ENCODE measurements around the gene DCHS1. TPM values are rescaled to one million over a fixed set of nuclear protein-coding genes. Genes with fewer than 3 reads are reported as not detected.

The DCHS1 gene
- total and polyA plus RNA-seq, 9 of the 15 experiments (the other 6 are each of a cell fraction or from before 2014, with no cell fraction given), result 0.04 to 0.49 (median 0.14) TPM; not detected in 2

DNA sequence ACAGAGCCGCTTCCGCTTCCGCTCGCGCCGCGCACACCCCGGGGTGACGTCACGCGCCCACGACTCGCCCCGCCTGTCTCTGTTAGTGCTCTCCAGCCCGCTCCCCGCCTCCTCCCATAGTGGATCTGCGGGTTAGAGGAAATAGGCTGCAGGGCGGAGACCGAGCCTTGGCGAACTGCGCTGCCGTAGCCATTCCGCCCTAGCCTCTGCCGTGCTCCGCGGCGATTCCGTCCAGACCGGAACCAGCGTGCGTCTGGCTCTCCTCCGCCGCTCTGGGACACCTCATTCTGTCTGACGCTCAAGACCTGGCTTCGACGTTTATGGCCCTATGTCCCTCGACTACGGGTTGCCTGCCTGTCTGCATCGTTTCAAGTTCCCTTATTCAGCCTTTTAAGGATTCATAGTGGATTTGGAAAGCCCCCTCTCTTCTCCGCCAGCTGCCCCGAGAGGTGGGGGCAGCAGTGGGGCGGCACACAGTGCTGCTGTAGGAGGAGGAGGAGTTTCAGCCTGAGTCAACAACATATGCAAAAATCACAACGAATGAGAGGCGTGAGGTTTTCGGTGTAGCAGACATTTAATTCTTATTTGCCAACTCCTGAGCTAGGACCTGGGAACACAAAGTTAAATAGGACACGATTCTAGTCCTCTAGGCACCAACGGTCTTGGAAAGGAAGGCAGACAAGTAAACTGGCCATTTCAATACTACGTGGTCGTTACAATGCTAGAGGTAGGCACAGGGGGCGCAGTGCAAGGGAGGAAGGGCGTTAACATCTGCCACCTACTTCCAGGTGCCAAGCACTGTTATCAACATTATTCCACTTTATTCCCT lies 43.2 kb downstream of the DCHS1 start, which contains the start of gene TAF10 (continued):
- TF ChIP-seq, protein P1, sequence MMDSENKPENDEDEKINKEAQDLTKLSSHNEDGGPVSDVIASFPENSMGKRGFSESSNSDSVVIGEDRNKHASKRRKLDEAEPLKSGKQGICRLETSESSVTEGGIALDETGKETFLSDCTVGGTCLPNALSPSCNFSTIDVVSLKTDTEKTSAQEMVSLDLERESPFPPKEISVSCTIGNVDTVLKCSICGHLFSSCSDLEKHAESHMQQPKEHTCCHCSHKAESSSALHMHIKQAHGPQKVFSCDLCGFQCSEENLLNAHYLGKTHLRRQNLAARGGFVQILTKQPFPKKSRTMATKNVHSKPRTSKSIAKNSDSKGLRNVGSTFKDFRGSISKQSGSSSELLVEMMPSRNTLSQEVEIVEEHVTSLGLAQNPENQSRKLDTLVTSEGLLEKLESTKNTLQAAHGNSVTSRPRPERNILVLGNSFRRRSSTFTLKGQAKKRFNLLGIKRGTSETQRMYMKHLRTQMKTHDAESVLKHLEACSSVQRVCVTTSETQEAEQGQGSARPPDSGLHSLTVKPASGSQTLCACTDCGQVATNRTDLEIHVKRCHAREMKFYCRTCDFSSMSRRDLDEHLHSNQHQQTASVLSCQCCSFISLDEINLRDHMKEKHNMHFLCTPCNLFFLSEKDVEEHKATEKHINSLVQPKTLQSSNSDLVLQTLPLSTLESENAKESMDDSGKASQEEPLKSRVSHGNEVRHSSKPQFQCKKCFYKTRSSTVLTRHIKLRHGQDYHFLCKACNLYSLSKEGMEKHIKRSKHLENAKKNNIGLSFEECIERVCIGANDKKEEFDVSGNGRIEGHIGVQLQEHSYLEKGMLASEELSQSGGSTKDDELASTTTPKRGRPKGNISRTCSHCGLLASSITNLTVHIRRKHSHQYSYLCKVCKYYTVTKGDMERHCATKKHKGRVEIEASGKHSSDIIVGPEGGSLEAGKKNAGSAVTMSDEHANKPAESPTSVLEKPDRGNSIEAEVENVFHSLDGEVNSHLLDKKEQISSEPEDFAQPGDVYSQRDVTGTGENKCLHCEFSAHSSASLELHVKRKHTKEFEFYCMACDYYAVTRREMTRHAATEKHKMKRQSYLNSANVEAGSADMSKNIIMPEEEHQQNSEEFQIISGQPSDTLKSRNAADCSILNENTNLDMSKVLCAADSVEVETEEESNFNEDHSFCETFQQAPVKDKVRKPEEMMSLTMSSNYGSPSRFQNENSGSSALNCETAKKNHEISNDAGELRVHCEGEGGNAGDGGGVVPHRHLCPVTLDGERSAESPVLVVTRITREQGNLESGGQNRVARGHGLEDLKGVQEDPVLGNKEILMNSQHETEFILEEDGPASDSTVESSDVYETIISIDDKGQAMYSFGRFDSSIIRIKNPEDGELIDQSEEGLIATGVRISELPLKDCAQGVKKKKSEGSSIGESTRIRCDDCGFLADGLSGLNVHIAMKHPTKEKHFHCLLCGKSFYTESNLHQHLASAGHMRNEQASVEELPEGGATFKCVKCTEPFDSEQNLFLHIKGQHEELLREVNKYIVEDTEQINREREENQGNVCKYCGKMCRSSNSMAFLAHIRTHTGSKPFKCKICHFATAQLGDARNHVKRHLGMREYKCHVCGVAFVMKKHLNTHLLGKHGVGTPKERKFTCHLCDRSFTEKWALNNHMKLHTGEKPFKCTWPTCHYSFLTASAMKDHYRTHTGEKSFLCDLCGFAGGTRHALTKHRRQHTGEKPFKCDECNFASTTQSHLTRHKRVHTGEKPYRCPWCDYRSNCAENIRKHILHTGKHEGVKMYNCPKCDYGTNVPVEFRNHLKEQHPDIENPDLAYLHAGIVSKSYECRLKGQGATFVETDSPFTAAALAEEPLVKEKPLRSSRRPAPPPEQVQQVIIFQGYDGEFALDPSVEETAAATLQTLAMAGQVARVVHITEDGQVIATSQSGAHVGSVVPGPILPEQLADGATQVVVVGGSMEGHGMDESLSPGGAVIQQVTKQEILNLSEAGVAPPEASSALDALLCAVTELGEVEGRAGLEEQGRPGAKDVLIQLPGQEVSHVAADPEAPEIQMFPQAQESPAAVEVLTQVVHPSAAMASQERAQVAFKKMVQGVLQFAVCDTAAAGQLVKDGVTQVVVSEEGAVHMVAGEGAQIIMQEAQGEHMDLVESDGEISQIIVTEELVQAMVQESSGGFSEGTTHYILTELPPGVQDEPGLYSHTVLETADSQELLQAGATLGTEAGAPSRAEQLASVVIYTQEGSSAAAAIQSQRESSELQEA (IDR thresholded peaks at IDR 0.05; ENCODE audit: low read depth), result no peak
- TF ChIP-seq, protein P2, sequence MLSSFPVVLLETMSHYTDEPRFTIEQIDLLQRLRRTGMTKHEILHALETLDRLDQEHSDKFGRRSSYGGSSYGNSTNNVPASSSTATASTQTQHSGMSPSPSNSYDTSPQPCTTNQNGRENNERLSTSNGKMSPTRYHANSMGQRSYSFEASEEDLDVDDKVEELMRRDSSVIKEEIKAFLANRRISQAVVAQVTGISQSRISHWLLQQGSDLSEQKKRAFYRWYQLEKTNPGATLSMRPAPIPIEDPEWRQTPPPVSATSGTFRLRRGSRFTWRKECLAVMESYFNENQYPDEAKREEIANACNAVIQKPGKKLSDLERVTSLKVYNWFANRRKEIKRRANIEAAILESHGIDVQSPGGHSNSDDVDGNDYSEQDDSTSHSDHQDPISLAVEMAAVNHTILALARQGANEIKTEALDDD (IDR thresholded peaks at IDR 0.05), result peak; percentile 11; the same call in 1 of the 2 replicates
- TF ChIP-seq NR3C1 (CRISPR knock-in tag; IDR thresholded peaks at IDR 0.05), result no peak
- TF ChIP-seq, protein P3, sequence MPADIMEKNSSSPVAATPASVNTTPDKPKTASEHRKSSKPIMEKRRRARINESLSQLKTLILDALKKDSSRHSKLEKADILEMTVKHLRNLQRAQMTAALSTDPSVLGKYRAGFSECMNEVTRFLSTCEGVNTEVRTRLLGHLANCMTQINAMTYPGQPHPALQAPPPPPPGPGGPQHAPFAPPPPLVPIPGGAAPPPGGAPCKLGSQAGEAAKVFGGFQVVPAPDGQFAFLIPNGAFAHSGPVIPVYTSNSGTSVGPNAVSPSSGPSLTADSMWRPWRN (IDR thresholded peaks at IDR 0.05; ENCODE audit: low read depth), result no peak
- TF ChIP-seq MBD2 (IDR thresholded peaks at IDR 0.05; ENCODE audit: borderline replicate concordance, low read depth), result peak; percentile 60
- no peak for TF ChIP-seq RBM34 (IDR thresholded peaks at IDR 0.05; ENCODE audit: borderline replicate concordance, insufficient read depth, low read length)
- no peak for TF ChIP-seq ZNF79 (CRISPR knock-in tag; IDR thresholded peaks at IDR 0.05; ENCODE audit: low read depth)
- TF ChIP-seq, protein P4, sequence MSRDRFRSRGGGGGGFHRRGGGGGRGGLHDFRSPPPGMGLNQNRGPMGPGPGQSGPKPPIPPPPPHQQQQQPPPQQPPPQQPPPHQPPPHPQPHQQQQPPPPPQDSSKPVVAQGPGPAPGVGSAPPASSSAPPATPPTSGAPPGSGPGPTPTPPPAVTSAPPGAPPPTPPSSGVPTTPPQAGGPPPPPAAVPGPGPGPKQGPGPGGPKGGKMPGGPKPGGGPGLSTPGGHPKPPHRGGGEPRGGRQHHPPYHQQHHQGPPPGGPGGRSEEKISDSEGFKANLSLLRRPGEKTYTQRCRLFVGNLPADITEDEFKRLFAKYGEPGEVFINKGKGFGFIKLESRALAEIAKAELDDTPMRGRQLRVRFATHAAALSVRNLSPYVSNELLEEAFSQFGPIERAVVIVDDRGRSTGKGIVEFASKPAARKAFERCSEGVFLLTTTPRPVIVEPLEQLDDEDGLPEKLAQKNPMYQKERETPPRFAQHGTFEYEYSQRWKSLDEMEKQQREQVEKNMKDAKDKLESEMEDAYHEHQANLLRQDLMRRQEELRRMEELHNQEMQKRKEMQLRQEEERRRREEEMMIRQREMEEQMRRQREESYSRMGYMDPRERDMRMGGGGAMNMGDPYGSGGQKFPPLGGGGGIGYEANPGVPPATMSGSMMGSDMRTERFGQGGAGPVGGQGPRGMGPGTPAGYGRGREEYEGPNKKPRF (IDR thresholded peaks at IDR 0.05; ENCODE audit: low read depth, low read length), result no peak
- TF ChIP-seq, protein P5, sequence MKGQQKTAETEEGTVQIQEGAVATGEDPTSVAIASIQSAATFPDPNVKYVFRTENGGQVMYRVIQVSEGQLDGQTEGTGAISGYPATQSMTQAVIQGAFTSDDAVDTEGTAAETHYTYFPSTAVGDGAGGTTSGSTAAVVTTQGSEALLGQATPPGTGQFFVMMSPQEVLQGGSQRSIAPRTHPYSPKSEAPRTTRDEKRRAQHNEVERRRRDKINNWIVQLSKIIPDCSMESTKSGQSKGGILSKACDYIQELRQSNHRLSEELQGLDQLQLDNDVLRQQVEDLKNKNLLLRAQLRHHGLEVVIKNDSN (CRISPR knock-in tag; IDR thresholded peaks at IDR 0.05), result peak; percentile 13; the same call in 1 of the 2 replicates
- no peak for TF ChIP-seq ZNF589 (CRISPR knock-in tag; IDR thresholded peaks at IDR 0.05; ENCODE audit: low read depth)
- TF ChIP-seq ZNF644 (tag; IDR thresholded peaks at IDR 0.05; ENCODE audit: low read depth), result no peak; the same call in 1 of the 2 replicates
- TF ChIP-seq NR4A1 (CRISPR knock-in tag; IDR thresholded peaks at IDR 0.05), result 0 out of 2 replicates have a peak, but pooled peaks have one; percentile 31
- no peak for TF ChIP-seq NR4A1 (tag; IDR thresholded peaks at IDR 0.05)

Data from K562 (cell line).